ENCODE data around the gene SLFN11.

GRCh38 chr17:35373534-35373983 is at the start of gene SLFN11:
- TF ChIP-seq POLR2AphosphoS5 (IDR thresholded peaks at IDR 0.05; ENCODE audit: borderline replicate concordance, low read depth, low read length) (peak; percentile 100), EZH2 (IDR thresholded peaks at IDR 0.05) (no peak), FOXP2 (optimal IDR thresholded peaks at IDR 0.05; ENCODE audit: control extremely low read depth, extremely low read length, insufficient read depth) (no peak)

Data from SK-N-MC (cell line).